ENCODE measurements around the gene INSYN1.
A peak's percentile ranks its signal among the peaks of the same experiment; 100 is the strongest.
"Not testable (repeated sequence)": the region's sequence is repeated elsewhere in the genome, so short reads cannot be mapped to it uniquely, and the experiment has no call there.

INSYN1 gene

GRCh38 chr15:73747847-73748590, 5.1 kb downstream of the INSYN1 start:
- no peak for DNase-seq

- DNase-seq = no peak
Measured at GRCh38 chr15:73746883-73747282, 6.3 kb downstream of the INSYN1 start.

DNA sequence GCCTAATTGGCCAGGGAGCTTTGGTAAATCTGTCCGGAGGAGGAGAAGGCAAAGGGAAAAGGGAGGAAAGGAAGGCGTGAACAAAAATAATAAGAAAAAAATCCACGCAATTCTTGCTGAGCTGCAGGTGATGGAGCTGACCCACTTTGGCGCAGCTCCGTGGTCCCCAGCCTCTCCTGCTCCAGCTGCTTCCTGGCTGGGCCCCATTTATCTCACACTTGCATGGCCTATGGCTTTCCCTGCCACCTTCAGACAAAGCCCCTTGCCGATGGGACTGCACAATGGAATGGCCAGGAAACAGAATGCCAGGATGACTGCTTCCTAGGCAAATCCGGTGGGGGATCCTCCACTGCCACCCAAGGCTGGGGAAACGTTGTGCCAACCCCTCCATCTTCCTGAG, 6.9 kb downstream of the INSYN1 start:
- no peak for DNase-seq

- DNase-seq = no peak
Measured at GRCh38 chr15:73745073-73745472, 8.1 kb downstream of the INSYN1 start.

GRCh38 chr15:73744293-73744692, 8.9 kb downstream of the INSYN1 start:
- no peak for DNase-seq

DNA sequence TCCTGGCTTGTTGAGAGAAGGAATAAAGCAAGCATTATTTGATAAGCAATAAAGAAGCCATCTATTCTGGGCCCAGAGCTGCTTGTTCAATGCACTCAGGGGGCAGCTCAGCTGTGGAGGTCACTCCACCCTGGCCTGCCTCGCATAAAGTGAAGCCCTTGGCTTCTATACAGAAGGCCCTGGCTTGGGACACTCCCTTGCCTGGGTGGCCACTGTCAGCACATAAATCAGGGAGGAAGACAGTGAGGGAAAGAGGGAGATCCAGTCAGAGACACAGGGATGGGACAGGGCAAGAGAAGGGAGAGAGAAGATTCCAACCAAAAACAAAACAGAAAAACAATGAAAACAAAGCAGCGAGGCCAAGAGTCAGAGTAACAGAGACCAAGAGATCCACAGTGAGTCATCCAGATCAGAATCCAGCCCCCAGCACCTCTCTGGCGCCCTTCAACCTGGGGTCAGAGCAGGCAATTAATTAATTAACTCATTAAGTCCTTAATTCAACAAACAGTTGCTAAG, 11.8 kb downstream of the INSYN1 start:
- DNase-seq = no peak

- no peak for DNase-seq
Measured at GRCh38 chr15:73740152-73741048, 12.8 kb downstream of the INSYN1 start.

- DNase-seq = no peak
Measured at GRCh38 chr15:73737535-73737934, 15.6 kb downstream of the INSYN1 start.

- no peak for DNase-seq
Measured at GRCh38 chr15:73732930-73733329, 20.2 kb downstream of the INSYN1 start.

- not testable (repeated sequence) for DNase-seq
Measured at GRCh38 chr15:73732051-73732450, 21.1 kb downstream of the INSYN1 start.

DNA sequence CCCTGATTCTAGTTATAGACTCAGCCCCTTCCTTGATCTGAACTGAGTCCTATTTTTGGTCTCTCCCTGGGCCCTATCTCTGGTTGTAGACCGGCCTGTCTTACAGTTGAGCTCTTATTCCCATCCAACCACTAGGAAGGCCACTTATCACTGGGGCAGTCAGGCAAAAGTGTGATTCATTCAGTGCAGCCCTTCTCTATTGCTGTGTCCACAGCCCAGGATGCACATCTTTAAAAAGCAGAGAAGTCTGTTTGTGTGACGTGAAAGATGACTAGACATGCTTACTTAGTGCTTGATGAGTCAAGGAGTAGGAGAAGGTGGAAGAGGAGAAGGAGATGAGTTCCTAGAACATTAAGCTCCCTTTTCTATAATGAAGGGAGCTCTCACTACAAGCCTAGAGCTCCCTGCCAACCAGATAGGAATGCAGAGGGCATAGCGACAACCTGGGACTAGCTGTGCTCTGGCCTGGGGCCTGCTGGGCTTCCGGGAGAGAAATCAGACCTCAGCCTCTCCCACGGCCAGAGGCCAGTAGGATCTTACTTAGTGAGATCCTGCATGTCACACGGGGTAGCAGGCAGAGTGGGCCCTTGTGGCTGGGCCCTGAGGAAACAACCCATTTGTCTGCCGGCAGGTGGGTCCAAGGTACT, 25.7 kb downstream of the INSYN1 start:
- peak; percentile 42 for DNase-seq

GRCh38 chr15:73724212-73724611, 28.9 kb downstream of the INSYN1 start:
- no peak for DNase-seq

DNA sequence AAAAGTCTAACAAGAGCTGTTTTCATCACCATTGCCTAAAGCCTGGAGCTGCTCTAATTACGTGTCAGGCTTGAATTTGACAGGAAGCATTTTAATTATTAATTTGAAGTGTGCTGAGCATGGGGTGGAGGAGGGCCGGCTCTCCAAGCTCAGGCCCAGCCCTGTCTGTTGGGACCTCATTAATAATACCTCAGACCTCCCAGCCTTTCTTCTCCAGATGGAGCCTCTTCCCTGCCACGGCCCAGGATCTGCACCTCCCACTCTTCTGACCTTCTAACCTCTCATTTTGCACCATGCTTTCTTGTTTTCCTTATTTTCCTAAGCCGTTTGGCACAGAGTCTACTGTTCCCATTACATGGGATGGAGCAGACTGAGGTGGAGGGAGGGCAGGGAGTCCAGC, 30.0 kb downstream of the INSYN1 start:
- no peak for DNase-seq

DNA sequence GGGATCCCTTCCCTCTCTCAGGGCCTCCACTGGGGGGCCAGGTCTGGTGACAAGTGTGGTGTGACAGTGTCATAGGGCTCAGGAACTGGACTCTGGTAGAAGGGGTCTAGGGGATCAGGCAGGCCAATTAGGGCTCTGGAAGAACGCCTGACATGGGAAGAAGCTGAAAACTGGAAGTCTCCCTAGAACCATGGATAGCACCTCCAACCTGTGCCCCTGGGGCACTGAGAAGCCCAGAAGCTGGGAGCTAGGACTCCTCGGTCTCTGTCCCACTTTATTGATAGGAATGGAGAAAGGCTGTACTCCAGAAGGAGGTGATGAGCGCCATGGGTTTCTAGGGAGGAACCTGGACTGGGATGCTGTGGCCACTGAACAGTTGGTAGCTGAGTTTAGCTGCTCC, 30.7 kb downstream of the INSYN1 start:
- DNase-seq = no peak

GRCh38 chr15:73718694-73719093, 34.5 kb downstream of the INSYN1 start:
- DNase-seq = peak; percentile 15

DNA sequence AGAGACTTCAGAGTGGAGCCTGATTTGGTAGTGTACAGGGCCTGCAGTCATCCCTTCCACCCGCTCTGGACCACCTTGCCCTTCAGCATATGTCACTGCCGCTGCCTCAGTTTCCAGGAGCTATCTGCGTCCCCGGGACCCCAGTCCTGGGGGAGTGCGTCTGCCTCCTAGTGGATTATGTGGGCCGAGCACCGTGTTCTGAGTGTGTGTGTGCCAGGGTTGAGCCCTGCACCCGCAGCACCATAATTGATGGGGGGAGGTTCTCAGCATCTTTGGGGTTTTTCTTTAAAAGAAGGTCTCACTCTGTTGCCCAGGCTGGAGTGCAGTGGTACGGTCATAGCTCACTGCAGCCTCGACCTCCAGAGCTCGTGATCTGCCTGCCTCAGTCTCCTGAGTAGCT, 35.3 kb downstream of the INSYN1 start:
- DNase-seq = no peak

- DNase-seq = no peak
Measured at GRCh38 chr15:73717206-73717605, 35.9 kb downstream of the INSYN1 start.

GRCh38 chr15:73716417-73716816, 36.7 kb downstream of the INSYN1 start:
- DNase-seq = no peak

GRCh38 chr15:73715417-73715816, 37.7 kb downstream of the INSYN1 start:
- DNase-seq = no peak

DNA sequence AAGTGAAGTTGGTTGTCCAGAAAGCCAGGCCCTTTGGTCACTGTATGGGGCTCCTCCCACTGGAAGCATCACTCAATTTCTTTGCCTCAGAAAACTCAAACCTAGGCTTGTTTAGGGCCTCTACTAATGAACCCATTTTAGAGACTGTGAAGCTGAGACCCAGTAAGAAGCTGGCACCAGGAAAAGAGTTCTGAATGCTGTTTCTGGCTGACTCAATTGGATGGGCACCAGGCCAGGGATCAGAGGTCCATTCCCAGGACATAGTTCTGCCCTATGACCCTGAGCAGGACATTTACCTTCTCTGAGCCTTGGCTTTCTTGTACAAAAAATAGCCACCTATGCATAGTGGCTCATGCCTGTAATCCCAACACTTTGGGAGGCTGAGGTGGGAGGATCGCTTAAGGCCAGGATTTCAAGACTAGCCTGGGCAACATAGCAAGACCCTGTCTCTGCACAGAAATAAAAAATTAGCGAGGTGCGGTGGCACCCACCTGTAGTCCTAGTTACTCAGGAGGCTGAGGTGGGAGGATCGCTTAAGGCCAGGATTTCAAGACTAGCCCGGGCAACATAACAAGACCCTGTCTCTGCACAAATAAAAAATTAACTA, 38.4 kb downstream of the INSYN1 start:
- DNase-seq = no peak

GRCh38 chr15:73712107-73712506, 41.0 kb downstream of the INSYN1 start:
- DNase-seq = no peak

DNA sequence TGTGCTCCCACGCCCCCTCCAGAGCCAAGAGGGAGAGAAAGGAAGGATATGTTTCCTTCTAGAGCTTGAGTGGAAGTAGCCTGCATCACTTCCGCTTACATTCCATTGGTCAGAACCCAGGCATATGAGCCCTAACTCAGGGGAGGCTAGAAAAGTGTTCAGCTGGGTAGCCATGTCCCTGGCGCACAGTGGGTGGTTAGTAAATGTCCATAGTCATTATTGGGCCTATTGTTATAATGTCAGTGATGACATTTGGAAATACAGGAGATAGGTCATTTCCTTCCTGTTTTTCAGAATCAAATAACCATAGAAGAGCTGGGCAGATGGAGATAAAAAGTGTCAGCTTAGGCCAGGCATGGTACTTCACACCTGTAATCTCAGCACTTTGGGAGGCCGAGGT, 41.6 kb downstream of the INSYN1 start:
- DNase-seq = no peak

DNA sequence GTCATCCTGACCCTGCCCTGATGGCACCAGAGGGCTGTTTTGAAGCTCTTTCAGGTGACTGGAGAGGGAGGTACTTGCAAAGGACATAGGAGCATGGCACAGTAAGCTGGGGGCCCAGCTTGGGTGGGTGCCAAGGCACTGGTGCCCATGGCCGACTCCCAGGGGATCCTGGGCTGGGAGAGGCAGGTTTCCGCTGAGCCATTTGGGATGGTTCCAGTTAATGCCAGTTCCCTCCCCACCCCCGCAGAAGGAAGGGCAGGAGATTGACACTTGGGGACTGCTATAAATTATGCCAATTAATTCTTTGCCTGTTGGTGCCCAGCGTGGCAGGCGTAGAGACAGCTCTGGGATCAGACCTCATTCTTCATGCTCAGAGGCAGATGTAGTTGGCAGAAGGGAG, 42.8 kb downstream of the INSYN1 start:
- no peak for DNase-seq
